Coronary artery (tissue), 2 donors: ENCODE measurements around the gene ADAMTSL3.

ENCODE experiments used
- DNase-seq: peaks from one replicate; pipeline ENCODE4 v3.0.0-alpha.2; 2017; ENCODE audit warnings: low spot score
- H3K27ac ChIP-seq, 2 donors: fragments of 200-600 bp; sonication (generic); one replicate each; pipeline ENCODE4 v1.5.1; 2016 to 2019
- H3K4me3 ChIP-seq: fragments of 200-600 bp; sonication (generic); 2 replicates; pipeline ENCODE4 v1.5.1; 2016; ENCODE audit warnings: mild to moderate bottlenecking, moderate library complexity
- CTCF ChIP-seq: fragments of 200-600 bp; sonication (generic); IDR thresholded peaks from one replicate; pipeline ENCODE4 v1.5.1; 2019; ENCODE audit warnings: antibody characterized with exemption

ADAMTSL3 gene

GRCh38 chr15:83971992-83972391, 318.1 kb downstream of the ADAMTSL3 start:
- no peak for TF ChIP-seq CTCF
- H3K4me3 ChIP-seq = no peak overlapping the region
- no peak for DNase-seq
- H3K27ac ChIP-seq = no peak overlapping the region

GRCh38 chr15:83973816-83974215, 319.9 kb downstream of the ADAMTSL3 start:
- no peak overlapping the region for H3K27ac ChIP-seq
- no peak for DNase-seq
- no peak overlapping the region for H3K4me3 ChIP-seq
- TF ChIP-seq CTCF = no peak

DNA sequence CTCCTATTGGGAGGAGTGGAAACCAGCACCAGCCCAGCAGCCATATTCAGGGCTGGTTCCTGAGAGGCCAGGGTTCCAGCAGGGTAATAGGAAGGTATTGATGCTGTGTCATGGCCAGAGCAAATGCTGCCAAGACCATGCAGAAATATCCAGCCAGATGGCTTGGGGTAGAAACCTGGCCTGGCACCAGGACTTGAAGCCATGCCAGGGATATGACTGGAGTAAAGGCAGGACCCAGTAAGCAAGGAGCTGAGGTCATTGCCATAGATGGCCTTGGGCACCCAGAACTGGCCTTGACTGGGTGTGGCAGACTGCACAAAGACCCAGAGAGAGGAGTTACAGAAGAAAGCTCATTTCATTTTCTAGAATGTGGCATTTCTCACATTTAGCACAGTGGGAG, 324.1 kb downstream of the ADAMTSL3 start:
- TF ChIP-seq CTCF = no peak
- H3K4me3 ChIP-seq = no peak overlapping the region

DNA sequence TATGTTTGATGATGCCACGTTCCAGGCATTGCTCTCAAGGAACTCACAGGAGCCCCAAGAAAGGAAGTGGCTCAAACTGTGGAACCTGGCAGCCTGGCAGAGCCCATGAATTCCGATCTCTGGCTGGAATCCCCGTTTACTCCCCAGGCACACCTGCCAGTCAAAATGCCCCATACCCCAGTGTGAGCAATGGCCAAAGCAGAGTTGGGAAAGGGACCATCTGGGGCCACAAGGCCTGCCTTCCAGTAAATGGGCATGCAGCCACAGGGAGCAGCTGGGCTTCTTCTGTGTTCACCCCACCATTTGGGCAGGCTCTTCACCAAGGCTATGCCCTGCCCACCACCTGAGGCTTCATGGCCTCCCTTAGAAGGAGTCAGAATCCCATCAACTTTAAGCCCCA, 324.7 kb downstream of the ADAMTSL3 start:
- H3K4me3 ChIP-seq = no peak overlapping the region
- no peak for DNase-seq
- TF ChIP-seq CTCF = no peak
- H3K27ac ChIP-seq = no peak overlapping the region

More for the DNA sequence above, 324.1 kb downstream of the ADAMTSL3 start:
- DNase-seq = no peak
- H3K27ac ChIP-seq = no peak overlapping the region

DNA sequence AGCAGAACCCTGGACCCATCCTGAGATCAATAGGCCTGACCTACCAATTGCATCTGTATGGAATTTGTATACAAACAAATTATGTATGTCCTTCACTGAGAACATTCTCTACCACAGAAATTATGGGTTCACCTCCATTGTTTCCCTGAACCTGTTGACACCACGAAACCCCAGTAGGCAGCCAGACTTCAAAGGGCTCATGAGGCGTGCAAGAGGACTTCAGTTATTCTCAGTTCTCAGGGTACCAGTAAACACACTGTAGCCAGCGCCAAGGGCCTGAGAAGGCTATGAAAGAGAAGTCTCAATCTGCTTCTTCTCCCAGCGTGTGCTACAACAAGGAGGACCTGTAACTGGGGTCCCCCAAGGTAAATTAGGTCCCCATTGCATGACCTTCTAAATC, 326.7 kb downstream of the ADAMTSL3 start:
- H3K4me3 ChIP-seq = no peak overlapping the region
- no peak for TF ChIP-seq CTCF
- H3K27ac ChIP-seq = no peak overlapping the region
- DNase-seq = no peak

DNA sequence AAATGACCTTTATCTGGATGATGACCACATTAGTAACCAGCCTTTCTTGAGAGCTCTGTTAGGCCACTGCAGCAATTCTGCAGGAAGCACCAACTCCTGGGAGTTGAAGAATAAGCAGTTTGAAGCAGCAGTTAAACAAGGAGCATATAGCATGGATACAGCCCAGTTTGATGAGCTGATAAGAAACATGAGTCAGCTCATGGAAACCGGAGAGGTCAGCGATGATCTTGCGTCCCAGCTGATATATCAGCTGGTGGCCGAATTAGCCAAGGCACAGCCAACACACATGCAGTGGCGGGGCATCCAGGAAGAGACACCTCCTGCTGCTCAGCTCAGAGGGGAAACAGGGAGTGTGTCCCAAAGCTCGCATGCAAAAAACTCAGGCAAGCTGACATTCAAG, 328.8 kb downstream of the ADAMTSL3 start:
- H3K4me3 ChIP-seq = no peak overlapping the region
- TF ChIP-seq CTCF = no peak
- no peak for DNase-seq
- no peak overlapping the region for H3K27ac ChIP-seq

- no peak overlapping the region for H3K4me3 ChIP-seq
- peak overlapping the region in 1 of 2 donors; percentile 19 for H3K27ac ChIP-seq
- DNase-seq = no peak
- no peak for TF ChIP-seq CTCF
These were observed 329.9 kb downstream of the ADAMTSL3 start for GRCh38 chr15:83983634-83984458.
